HG02943 (cell line): Measurements from ENCODE around the gene BRD4.

Experiments
- ATAC-seq: cut with Tn5 transposase; IDR thresholded peaks from one replicate; pipeline ENCODE4 v1.9.1; 2021; ENCODE audit warnings: mild to moderate bottlenecking, low read depth, moderate library complexity; ENCODE audit not compliant: unreplicated experiment

BRD4 gene

DNA sequence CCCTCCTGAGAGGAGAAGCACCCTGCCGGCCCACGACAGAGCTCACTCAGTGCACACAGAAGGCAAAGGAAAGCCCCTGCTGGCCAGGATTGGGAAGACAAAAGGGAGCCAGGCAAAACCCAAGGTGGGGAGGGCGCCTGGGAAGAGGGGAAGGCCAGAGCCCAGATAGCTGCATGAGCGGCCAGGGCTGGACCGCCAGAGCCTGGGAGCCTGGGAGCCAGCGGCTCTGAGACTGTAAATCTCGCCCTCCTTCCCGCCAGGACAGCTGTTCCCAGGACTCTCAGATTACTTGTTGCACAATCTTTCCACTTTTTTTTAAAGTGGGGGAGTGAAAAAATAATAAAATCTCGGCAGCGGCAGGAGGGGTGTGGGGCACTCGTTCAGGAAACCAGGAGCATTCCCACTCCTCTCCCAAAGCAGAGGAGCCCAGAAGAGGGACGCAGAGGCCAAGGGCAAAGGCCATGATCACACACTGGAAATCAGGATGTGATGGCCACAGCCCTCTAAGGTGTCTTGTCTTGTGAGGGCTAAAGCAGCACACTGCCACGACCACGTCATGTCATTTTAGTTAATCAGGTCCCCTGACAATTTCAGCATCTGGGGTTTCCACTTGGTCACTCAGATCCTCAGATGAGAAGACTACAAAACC lies 80.5 kb downstream of the BRD4 start:
- ATAC-seq = no peak

DNA sequence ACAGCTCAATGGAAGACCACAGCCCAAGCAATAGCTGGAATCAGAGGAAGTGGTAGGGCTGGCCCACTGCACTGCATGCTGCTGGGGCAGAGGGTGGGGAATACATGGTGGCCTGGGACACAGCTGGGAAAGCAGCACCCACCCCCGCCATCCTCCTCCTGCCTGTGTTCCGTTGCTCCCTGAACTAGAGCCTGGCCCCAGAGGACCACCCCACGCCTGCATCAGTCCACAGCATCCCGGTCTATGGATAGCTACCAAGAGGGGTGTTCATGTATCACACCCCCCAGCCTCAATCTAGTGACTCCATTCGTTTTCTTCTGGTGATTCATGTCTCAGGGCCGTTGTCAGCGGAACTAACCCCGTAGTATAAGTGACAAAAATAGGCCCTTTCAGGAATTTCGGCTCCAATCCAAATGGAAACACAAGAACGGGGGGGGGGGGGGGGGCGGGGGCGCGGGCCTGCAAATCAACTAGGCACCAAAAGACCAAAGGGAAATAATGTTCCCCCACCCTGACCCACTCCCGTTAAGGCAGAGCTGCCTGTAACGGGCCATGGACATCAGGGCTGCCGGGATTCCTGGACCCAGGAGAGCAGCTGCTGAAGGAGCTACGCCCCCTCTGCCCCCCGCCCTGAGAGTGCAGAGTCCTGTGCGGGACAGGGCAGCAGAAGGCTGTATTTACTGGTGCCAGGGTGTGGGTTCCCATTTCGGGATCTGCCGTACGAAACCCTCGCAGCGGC lies 81.2 kb downstream of the BRD4 start:
- ATAC-seq = no peak

DNA sequence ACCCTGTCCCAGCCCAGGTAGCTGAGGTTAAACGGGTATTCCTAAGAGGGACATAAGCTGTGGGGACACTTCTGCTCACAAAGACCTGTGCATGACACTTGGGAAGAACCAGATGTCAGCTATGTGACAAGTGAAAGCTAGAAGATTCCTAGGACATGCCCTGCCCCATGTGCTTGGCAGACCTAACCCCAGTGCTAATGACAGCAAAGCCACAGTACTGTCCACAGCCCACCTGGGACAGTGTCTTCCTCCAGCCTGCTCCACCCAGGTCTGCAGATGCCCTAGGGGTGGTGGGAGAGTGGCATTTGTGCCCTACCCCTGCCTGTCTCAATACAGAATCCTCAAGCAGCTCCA lies 81.7 kb downstream of the BRD4 start:
- ATAC-seq = no peak

DNA sequence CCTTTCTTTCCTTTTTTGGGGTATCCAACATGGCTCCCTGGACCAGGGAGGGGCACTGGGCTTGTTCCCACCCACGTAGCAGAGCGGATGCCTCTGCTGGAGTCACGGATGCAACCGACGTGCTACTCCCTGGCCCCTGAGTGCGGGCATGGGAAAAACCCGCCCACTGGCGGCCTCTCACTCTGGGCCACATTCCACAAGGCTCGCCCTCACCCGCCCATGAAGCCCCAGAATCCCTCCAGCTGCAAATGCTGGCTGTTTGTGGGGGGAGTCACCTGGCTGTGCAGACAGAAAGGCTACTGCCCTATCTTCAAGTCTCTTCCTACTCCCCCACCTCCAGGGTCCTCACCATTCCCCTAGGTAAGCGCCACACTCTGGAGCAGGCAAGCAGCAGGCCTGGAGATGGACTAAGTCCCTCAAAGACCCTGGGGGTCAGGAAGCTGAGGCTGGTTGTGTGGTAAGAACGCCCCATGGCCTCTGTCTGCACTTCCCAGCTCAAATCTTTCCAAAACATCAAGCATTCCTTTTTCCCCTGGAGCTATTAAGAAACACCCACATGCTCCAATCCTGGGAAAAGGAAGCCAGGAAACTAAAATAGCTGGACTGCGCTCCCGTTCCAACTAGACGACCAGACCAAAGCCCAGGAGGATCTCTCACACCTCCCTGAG lies 82.2 kb downstream of the BRD4 start:
- no peak for ATAC-seq

DNA sequence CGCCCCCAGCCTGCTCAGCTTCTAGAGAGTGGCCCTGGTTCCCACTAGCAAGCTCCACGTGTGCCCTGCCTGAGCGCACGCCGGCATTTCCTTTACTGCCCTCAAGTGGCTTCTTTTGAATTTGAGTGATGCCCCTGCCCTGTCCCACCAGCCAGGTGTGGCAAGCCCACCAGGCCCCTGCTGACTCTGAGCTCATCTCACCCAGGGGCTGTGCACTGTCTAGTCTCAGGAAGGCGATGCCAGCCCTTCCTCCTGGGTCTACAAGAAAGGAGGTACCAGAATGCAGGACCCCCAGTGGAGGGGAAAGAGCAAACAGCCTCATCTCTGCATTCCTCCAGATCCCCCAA lies 82.8 kb downstream of the BRD4 start:
- no peak for ATAC-seq

DNA sequence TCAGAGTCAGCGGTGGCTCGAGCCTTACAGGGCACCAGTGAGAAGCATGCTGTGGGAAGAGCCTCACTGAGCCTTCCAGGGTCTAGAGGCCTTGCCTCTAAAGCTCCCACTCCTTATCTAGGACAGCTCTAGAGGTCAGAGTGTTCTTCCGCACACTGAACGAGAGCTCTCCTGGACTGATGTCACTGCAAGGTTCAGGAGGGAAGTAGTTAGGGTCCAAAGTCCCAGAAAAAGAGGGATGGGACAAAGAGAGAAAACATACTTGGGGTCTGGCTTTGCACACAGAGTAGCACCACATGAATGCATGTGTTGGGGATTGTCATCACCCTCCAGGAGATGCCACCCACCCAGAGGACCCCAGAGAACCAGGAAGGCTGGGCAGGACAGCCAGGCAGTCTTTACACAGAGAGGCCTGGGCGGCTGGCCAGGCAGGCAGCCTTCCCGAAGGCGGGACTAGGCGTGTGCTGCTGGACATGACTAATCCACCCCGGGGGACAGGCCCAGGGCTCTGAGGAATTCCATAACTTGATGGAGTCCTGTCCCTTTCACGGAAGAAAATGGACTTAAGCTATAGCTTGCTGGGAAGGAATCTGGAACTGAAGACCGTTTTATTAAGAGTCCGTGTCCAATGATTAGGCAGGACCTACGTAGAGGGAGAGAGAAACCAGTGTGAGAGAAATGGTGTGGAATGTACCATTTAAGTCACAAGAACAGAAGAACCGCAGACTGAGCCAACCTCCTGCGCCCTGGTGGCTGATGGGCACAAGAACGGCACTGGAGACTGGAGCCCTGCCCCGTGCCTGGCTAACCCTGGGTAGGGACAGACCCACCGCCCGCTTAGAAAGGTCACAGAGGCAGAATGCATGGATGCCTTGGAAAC lies 83.5 kb downstream of the BRD4 start:
- ATAC-seq = no peak

DNA sequence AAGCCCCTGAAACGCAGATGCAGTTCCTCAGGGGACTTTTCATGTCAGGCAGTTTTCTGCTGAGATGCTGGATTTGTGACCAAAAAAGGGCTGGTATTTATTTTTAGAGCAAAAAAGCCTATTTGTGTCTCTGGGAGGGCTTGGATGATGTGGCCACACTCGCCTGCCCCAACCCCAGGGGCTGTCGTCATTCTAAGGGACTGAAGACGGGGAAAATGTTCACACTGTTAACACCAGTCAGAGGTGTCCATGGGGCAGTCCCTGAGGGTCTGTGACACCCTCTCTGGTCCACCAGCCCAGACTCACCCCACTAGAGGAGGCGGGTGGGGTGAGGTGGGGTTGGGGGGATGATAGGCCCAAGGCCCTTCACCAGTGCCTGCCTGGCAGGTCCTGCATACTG lies 84.2 kb downstream of the BRD4 start:
- no peak for ATAC-seq

DNA sequence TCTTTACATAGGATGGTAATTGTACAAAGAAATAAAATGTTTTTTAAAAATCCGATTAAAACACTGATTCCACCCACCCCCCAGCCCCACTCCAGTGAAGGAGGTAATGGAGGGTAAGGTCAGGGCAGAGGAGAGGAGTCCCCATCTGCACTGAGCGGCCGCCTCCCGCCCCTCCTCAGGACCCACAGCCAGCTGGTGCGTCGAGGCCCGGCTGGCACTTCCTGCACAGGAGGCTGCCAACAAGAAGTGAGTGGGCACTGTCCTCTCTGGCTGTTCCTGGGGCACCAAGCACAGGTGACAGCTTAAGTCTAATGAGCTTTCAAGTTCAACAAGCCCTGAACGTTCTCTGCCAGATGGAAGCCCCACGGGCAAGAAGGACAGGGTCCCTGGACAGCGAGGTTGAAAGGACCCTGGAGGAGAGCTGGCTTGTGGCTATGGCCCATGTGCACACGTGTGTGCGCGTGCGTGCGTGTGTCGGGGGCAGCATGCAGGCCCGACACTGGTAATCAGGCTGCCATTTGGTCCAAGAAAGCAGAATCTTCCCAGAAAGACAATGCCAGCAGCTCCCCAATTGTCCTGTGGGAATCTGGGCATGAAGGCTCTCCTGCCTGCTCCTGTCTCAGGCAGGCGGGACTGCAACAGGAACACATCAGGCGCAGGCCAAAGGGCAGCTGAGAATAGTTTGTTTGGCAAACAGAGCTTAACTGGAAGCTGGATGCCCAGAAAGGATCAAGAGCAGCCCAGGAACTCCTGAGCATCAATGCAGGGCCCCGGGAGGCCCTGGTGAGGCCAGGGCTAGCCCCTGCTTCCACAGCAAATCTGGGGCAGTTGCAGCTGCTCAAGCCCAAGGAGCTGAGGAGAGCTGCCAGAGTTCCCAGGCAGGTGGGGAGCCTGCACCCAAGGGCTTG lies 85.0 kb downstream of the BRD4 start:
- no peak for ATAC-seq

DNA sequence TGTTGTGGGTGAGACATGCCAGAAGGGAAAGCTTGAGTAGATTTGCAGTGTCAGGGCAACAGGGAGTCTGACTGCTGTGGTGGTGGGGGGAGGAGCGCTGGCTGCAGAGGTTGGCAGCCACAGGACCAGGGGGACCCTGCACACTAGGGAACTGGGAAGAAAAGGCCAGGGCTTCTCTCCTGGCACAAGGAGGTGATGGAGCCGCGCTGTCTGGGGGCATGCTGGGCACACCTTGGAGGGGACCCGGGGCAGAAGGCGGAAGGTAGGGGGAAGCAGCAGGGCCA lies 86.2 kb downstream of the BRD4 start:
- ATAC-seq = no peak

DNA sequence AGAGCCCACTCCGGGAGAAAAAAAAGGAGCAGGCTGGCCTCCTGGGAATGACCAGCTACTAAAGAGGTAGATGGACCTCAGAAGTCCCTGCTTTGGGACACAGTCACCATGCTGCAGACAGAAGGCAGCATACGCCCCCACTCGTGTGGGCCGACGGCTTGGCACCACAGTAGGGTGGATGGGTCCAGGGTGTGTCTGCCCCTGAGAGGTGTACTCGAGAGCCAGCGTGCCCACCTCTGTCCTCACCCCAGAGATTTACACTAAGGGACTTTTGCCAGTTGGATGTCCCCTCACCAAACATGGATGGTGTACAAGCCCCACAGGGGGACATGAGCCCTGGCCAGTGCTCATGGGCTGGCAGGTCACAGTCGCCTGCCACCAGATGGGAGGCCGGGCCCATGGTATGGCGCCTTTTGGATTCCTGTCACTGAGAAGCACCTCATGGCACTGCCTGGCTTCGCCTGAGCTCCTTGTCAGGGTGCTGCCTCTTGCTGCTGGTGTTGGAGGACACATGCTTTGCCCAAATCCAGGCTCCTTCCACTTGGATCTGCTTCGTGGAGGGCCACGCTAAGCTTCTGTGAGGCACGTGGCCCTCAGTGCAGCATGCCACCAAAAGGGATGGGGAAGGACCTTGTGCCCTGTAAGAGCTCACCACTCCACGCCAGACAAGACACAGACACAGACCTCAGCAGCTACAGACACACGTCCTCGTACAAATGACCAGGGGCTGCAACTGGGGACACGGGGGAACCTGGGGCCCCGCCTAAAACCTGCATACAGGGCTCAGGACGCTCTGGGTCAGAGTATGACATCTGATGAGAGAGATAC lies 86.8 kb downstream of the BRD4 start:
- no peak for ATAC-seq

DNA sequence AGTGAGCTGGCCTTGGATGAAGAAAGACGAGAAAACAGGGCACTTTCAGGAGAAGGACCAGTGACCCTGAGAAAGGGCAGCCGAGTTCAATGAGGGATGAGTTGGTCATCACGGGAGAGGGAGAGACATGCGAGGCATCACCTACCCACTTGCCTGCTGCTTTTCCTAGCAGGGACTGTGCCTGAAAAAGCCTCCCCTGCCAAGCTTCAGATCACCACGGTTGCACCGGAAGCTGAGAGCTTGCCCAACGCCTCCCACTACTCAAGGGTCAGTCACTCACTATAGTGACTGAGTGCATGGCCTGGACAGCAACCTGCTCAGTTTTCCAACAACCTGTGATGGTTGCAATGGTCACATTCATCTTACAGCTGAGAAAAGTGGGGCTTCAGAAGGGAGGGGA lies 87.5 kb downstream of the BRD4 start:
- no peak for ATAC-seq

DNA sequence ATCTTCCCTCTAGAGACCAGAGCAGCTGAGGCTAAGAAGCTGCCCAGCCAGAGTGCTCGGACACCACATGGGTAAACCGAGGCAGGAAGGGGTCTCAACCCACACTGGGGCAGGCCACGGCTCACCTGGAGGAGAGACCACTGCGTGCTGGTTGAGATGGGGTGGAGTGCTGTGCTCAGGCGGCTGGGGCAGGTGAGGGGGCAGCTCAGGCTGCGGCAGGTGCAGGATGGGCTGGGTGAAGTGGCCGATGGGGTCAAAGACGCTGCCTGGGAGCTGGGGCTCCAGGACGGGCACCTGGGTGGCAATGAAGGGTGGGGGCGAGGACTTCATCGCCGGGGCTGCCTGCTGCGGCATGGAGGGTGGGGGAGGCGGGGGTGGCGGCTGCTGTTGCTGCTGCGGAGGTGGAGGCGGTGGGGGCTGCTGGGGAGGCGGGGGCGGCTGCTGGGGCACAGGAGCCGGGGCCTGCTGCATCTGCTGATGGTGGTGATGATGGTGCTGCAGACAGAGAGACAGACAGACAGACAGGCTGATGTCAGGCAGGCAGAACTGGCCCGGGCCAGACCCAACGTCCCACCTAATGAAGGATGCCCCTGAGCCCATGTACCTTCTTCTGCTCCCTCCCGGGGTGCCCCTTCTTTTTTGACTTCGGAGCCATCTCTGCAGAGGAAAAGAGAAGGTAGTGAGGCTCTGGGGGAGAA lies 88.1 kb downstream of the BRD4 start:
- ATAC-seq = no peak

DNA sequence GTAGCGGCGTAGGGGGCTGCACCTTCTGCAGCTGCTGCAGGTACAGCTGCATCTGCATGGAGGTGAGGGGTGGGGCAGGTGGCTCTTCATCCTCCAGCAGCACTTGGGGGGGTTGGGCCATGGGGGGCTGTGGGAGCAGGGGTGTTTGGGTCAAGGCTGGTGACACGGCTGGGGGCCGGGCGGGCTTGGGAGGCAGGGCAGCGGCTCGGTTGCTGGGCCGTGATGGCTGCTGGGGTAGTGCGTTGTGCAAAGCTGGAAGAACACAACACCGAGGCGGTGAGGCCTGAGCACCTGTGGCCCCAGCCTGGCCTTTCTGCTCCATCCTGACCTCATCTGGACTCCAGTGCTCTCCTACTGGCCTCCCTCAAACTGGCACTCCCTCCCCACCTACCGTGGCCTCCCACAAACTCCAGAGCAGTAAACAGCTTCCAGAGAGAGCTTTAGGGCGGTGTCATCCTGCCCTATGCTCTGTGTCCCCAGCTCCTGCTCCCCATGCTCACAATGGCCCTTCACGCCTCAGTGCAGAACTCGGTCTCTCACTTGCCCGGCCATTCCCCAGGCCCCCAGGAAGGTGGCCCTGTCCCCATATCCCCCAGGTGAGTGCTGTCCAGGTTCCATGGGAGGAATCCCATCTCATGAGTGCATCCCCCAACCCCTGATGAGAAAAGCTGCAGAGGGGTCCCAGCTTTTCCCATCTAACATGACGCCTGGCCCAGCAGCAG lies 88.9 kb downstream of the BRD4 start:
- ATAC-seq = no peak

DNA sequence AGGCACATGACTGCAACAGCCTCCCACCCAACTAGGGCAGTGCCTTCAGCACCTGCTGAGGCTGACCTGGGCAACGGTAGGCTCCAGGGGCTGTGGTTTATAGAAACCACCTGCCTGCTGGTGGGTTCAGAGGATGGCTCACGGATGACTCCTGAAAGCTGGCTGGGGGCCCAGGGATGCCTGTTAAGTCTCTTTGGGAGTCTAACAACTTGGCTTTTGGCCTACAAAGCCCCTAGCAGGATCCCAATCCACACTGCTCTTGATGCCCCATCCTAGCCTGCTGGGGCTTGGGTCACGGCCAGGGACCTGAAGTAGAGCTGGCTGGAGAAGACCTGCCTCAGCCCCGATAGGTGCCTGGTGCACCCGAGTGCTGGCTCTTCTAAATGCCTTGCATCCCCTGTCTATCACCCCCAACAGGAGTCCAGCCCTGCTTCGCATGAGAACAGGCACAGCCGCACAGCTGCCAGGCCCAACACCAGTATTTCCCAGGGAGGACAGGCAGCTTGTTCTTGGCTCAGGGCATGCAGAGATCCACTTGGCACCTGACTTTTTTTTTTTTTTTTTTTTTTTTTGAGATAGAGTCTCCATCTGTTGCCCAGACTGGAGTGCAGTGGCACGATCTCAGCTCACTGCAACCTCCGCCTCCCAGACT lies 91.0 kb downstream of the BRD4 start:
- ATAC-seq = no peak

DNA sequence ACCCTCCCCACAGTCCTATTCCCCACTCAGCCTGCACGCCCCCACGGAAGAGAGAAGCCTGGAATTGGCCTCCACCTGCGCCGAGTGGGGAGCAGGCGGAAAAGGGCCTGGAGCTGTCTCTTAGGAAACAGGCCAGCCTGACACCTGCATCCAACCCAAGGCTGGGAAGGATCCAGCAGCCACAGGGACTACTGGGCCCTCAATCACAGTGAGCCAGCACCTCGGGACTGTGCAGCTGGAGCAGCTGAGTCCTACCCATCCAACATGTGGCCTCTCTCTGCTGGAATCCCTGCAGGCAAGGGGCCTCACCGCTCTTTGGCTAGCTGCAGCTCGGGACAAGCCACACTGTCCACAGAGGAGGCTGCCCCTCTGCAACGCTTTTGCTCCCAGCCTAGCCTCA lies 91.8 kb downstream of the BRD4 start:
- no peak for ATAC-seq

DNA sequence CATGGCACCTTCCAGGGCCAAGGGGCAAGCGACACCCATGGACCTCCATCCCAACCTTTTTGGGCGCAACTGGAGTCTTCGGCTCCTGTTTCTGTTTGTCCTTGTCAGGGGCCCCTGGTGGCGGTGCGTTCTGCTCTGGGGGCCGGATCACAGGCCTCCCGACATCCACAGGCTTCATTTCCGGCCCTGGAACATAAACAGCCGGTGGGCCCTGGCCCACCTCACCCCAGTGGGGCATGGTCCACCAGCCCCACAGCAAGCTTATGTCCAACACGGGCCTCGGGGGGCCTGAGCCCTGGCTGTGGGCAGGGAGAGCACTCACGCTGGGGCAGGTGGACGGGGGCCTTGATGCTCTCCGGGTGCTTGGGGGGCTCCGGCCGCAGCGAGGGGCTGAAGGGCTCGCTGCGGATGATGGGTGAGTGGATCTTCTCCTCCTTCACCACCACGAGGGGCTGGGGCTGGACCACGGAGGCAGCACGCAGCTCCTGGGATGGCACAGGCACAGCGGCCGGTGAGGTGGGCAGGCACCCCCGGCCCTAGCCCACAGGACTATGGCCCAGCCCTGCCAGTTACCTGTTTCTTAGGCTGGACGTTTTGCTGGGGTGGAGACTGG lies 92.9 kb downstream of the BRD4 start:
- ATAC-seq = no peak

DNA sequence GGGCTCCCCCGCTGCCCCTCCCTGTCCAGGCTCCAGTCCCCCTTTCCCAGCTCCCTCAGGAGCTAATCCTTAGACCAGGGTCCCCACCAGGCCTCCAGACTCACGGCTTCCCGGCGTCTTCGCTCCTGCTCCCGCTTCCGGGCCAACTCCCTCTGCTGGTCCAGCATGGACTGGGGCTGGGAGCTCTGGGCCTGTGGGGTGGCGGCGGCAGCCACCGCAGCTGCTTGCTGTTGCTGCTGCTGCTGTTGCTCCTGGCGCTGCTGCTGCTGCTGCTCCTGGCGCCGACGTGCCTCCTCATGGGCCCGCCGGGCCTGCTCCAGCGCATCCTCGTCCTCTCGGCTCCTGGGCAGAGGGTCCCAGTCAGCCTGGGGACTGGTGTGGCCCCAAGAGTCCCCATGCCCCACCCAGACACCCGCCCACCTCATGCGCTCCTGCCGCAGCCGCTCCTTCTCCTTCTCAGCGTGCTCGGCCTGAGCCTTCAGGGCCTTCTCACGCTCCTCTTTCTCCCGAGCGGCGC lies 93.6 kb downstream of the BRD4 start:
- ATAC-seq = no peak
